GM19351 (cell line): ENCODE measurements around the gene MAPK14.
"Not testable (repeated sequence)": the region's sequence is repeated elsewhere in the genome, so short reads cannot be mapped to it uniquely, and the experiment has no call there.

Source experiments
- ATAC-seq: cut with Tn5 transposase; IDR thresholded peaks from one replicate; pipeline ENCODE4 v1.9.1; 2021; ENCODE audit warnings: mild to moderate bottlenecking, moderate library complexity; ENCODE audit not compliant: unreplicated experiment

The MAPK14 gene

GRCh38 chr6:36120979-36121786 lies 93.6 kb downstream of the MAPK14 start:
- ATAC-seq = peak; percentile 44

- no peak for ATAC-seq
Observed at GRCh38 chr6:36121787-36122494, 94.3 kb downstream of the MAPK14 start.

GRCh38 chr6:36122495-36123269 lies 95.1 kb downstream of the MAPK14 start:
- no peak for ATAC-seq

GRCh38 chr6:36123270-36124139 lies 95.9 kb downstream of the MAPK14 start:
- peak; percentile 59 for ATAC-seq

GRCh38 chr6:36124346-36124745 lies 96.7 kb downstream of the MAPK14 start:
- ATAC-seq = not testable (repeated sequence)

GRCh38 chr6:36124881-36125280 lies 97.3 kb downstream of the MAPK14 start:
- no peak for ATAC-seq

GRCh38 chr6:36125575-36125974 lies 98.0 kb downstream of the MAPK14 start:
- ATAC-seq = no peak

- no peak for ATAC-seq
Observed at GRCh38 chr6:36126121-36126520, 98.5 kb downstream of the MAPK14 start.

GRCh38 chr6:36126553-36127458 lies 99.2 kb downstream of the MAPK14 start:
- ATAC-seq = no peak

- ATAC-seq = no peak
Observed at GRCh38 chr6:36127462-36128016, 99.9 kb downstream of the MAPK14 start.

GRCh38 chr6:36128073-36128472 lies 100.5 kb downstream of the MAPK14 start:
- ATAC-seq = no peak

GRCh38 chr6:36128793-36129192 lies 101.2 kb downstream of the MAPK14 start:
- ATAC-seq = no peak

- not testable (repeated sequence) for ATAC-seq
Observed at GRCh38 chr6:36129334-36129733, 101.7 kb downstream of the MAPK14 start.

GRCh38 chr6:36129941-36130666 lies 102.5 kb downstream of the MAPK14 start, which contains the start of gene MAPK13:
Gene MAPK13, plus strand, starts transcription at chr6:36130513. Its CDS starts 70 bp downstream, at chr6:36130583.
- ATAC-seq = no peak

- peak; percentile 23 for ATAC-seq
Observed at GRCh38 chr6:36130667-36131510, 103.3 kb downstream of the MAPK14 start.

GRCh38 chr6:36131511-36132245 lies 104.1 kb downstream of the MAPK14 start:
- peak; percentile 87 for ATAC-seq
